GM12878 (cell line): Measurements from ENCODE around the gene AK8. TPM values are rescaled to one million over a fixed set of nuclear protein-coding genes. Genes with fewer than 3 reads are reported as not detected.

Experiments used
- ATAC-seq: fragments of 200-7000 bp; cut with Tn5 transposase; 3 replicates; pipeline ENCODE4 v1.9.1; 2020; ENCODE audit warnings: mild to moderate bottlenecking, moderate library complexity
- BruUV-seq: library from RNA; stranded (reverse); fragments of 400-500 nt; replicated peaks from 2 replicates; lab custom pipeline; 2021; lab: Mats Ljungman, UMichigan
- CTCF ChIA-PET: fragments of 300-600 bp; sonication (Branson Sonifier 250); formaldehyde crosslinking; extraction: SDS; loops from one replicate; lab custom pipeline; 2021; ENCODE audit warnings: inconsistent platforms; lab: Yijun Ruan, JAX
- POLR2A ChIA-PET: fragments of 350-600 bp; formaldehyde crosslinking; extraction: SDS; loops from one replicate; lab custom pipeline; 2021; ENCODE audit warnings: inconsistent platforms; lab: Charles Lee
- RAD21 ChIA-PET: fragments of 300-600 bp; sonication (Branson Sonifier 250); formaldehyde crosslinking; loops from one replicate; lab custom pipeline; 2023; ENCODE audit warnings: antibody characterized with exemption; ENCODE audit not compliant: unreplicated experiment; lab: Charles Lee
- SMC1A ChIA-PET: fragments of 300-600 bp; sonication (Branson Sonifier 250); formaldehyde crosslinking; loops from one replicate; lab custom pipeline; 2023; ENCODE audit not compliant: unreplicated experiment, uncharacterized antibody; lab: Charles Lee
- DNase-seq: peaks from one replicate; pipeline ENCODE4 v3.0.0-alpha.2; 2011; ENCODE audit warnings: low read depth, low spot score
- FAIRE-seq: peaks from 3 replicates; lab custom pipeline; 2011; peaks lifted over from hg19 to GRCh38; lab: Jason Lieb, UNC
- H2AFZ ChIP-seq: 2 replicates; pipeline ENCODE4 v1.6.0; 2011; ENCODE audit warnings: low read depth, low read length, control low read depth; ENCODE audit not compliant: control insufficient read depth
- H3K27ac ChIP-seq: 2 replicates; pipeline ENCODE4 v1.5.1; 2011; ENCODE audit warnings: control low read depth; ENCODE audit not compliant: control insufficient read depth, insufficient read depth
- H3K27me3 ChIP-seq, 2 experiments: replicated peaks in 1 of 2; 2 replicates each; pipeline versions ENCODE4 v1.6.0 to v1.6.1; 2011; ENCODE audit warnings: low read length in 1 of 2; ENCODE audit not compliant: control insufficient read depth in 2 of 2, insufficient read depth in 2 of 2
- H3K36me3 ChIP-seq, 2 experiments: 2 replicates each; pipeline ENCODE4 v1.5.1; 2011; ENCODE audit warnings: low read length in 1 of 2; ENCODE audit not compliant: control insufficient read depth in 2 of 2, insufficient read depth in 2 of 2
- H3K4me1 ChIP-seq: 2 replicates; pipeline ENCODE4 v1.6.1; 2011; ENCODE audit warnings: mild to moderate bottlenecking, low read length, moderate library complexity, mixed read lengths; ENCODE audit not compliant: control insufficient read depth, insufficient read depth
- H3K4me2 ChIP-seq: 2 replicates; pipeline ENCODE4 v1.6.0; 2011; ENCODE audit warnings: control low read depth; ENCODE audit not compliant: control insufficient read depth, insufficient read depth
- H3K4me3 ChIP-seq: fragments of 200-600 bp; sonication (generic); 2 replicates; pipeline ENCODE4 v1.5.1; 2016
- H3K79me2 ChIP-seq: 2 replicates; pipeline ENCODE4 v1.6.0; 2011; ENCODE audit warnings: low read length; ENCODE audit not compliant: control insufficient read depth, insufficient read depth
- H3K9ac ChIP-seq: 2 replicates; pipeline ENCODE4 v1.8.0; 2011; ENCODE audit warnings: low read length, control low read depth, mixed read lengths; ENCODE audit not compliant: control insufficient read depth, insufficient read depth
- H3K9me3 ChIP-seq: replicated peaks from 3 replicates; pipeline ENCODE4 v1.5.1; 2011; ENCODE audit warnings: mild to moderate bottlenecking, low read length; ENCODE audit not compliant: control insufficient read depth, insufficient read depth
- H4K20me1 ChIP-seq: 2 replicates; pipeline ENCODE4 v1.6.0; 2011; ENCODE audit not compliant: control insufficient read depth, insufficient read depth
- ASH2L ChIP-seq: fragments of 300-600, 200-600 bp; sonication (generic); IDR thresholded peaks from 2 replicates; pipeline ENCODE4 v1.6.1; 2017; ENCODE audit warnings: low read depth, mild to moderate bottlenecking, borderline replicate concordance
- ELK1 ChIP-seq: IDR thresholded peaks from 2 replicates; pipeline ENCODE4 v1.6.1; 2012; ENCODE audit warnings: low read depth, low read length, improper control_type of control experiment
- ESRRA ChIP-seq: IDR thresholded peaks from 2 replicates; pipeline ENCODE4 v1.6.1; 2012; ENCODE audit warnings: mild to moderate bottlenecking, low read length, improper control_type of control experiment
- LARP7 ChIP-seq: fragments of 450-650 bp; IDR thresholded peaks from 2 replicates; pipeline ENCODE4 v1.6.1; 2017; ENCODE audit warnings: mild to moderate bottlenecking
- NKRF ChIP-seq: fragments of 450-650 bp; conservative IDR thresholded peaks from 2 replicates; pipeline ENCODE4 v1.6.1; 2017; ENCODE audit warnings: mild to moderate bottlenecking, moderate library complexity
- POU2F2 ChIP-seq: IDR thresholded peaks from 3 replicates; pipeline ENCODE4 v1.6.1; 2011; ENCODE audit warnings: low read depth, mild to moderate bottlenecking, low read length, borderline replicate concordance
- SMAD1 ChIP-seq: fragments of 450-650 bp; IDR thresholded peaks from 2 replicates; pipeline ENCODE4 v1.6.1; 2018; ENCODE audit warnings: mild to moderate bottlenecking, low read depth; ENCODE audit not compliant: partially characterized antibody
- SMC3 ChIP-seq: IDR thresholded peaks from 2 replicates; pipeline ENCODE4 v1.6.1; 2011; ENCODE audit warnings: low read length, improper control_type of control experiment, borderline replicate concordance
- SP1 ChIP-seq: IDR thresholded peaks from one replicate; pipeline ENCODE4 v1.6.1; 2011; ENCODE audit warnings: low read depth, low read length
- SREBF1 ChIP-seq: IDR thresholded peaks from 2 replicates; pipeline ENCODE4 v1.6.1; 2012; ENCODE audit warnings: mild to moderate bottlenecking, low read length
- SREBF2 ChIP-seq: IDR thresholded peaks from 2 replicates; pipeline ENCODE4 v1.6.1; 2012; ENCODE audit warnings: mild to moderate bottlenecking, low read length
- SRF ChIP-seq, 2 experiments: IDR thresholded peaks; 2 replicates each; pipeline ENCODE4 v1.6.1; 2011; ENCODE audit warnings: low read depth in 2 of 2, low read length in 2 of 2, mild to moderate bottlenecking in 1 of 2, moderate library complexity in 1 of 2
- ZNF622 ChIP-seq: fragments of 450-650 bp; IDR thresholded peaks from 2 replicates; pipeline ENCODE4 v1.6.1; 2017; ENCODE audit warnings: mild to moderate bottlenecking, inconsistent platforms
- WGBS: methylation state at CpG from one replicate; pipeline ENCODE4 v1.1.6; 2016; ENCODE audit warnings: low lambda C conversion rate; ENCODE audit not compliant: insufficient replicate concordance, insufficient coverage; ENCODE audit errors: missing lambda C conversion rate; 5-methylcytosine and 5-hydroxymethylcytosine counted together
- in situ Hi-C: fragments of 300-500 bp; cut with MboI; formaldehyde crosslinking; loops from 9 replicates; pipeline ENCODE4 v1.14.3; 2018; ENCODE audit warnings: mixed read lengths
- intact Hi-C: fragments of 100-400 bp; cut with micrococcal nuclease; formaldehyde crosslinking; loops from one replicate; pipeline ENCODE4 v1.14.2; 2022; ENCODE audit not compliant: unreplicated experiment
- polyA plus RNA-seq, 11 experiments: library from polyadenylated mRNA; depleted of rRNA in 4 of 11; unstranded in 6 of 11; stranded (reverse) in 5 of 11; fragments of >200 nt; fragmentation: Nextera tagmentation in 4 of 11; fragmentation: Illumina TruSeq in 1 of 11; extraction: Ambion mirVana in 4 of 11; extraction: Trizol in 1 of 11; gene quantifications; 1 replicate in 1 of 11; 2 replicates in 10 of 11; pipeline versions ENCODE4 v1.2.1 to v1.2.3, GENCODE V29; 2011 to 2016; ENCODE audit warnings: inconsistent platforms in 2 of 11, missing spikeins in 2 of 11, low read depth in 1 of 11
- total RNA-seq, 4 experiments: library from RNA; depleted of rRNA in 3 of 4; stranded (reverse); fragments of >200 nt in 3 of 4; fragmentation: Illumina TruSeq in 1 of 4; extraction: Trizol in 1 of 4; gene quantifications; 2 replicates each; pipeline versions ENCODE4 v1.2.1 to v1.2.3, GENCODE V29; 2013 to 2021
- TF ChIP-seq, protein P1 (sequence below): fragments of 450-650 bp; IDR thresholded peaks from 2 replicates; pipeline ENCODE4 v1.6.1; 2017; ENCODE audit warnings: antibody characterized with exemption, mild to moderate bottlenecking, moderate library complexity
- TF ChIP-seq, protein P2 (sequence below): fragments of 450-650 bp; IDR thresholded peaks from 2 replicates; pipeline ENCODE4 v1.6.1; 2017; ENCODE audit warnings: borderline replicate concordance

Gene AK8
- total and polyA plus RNA-seq, 10 of the 15 experiments (the other 5 are each of a cell fraction or from before 2014, with no cell fraction given): 0.03 to 0.12 (median 0.06) TPM; not detected in 5

GRCh38 chr9:132760057-132760456 lies 118.0 kb downstream of the AK8 start (continued):
- TF ChIP-seq, protein P1, sequence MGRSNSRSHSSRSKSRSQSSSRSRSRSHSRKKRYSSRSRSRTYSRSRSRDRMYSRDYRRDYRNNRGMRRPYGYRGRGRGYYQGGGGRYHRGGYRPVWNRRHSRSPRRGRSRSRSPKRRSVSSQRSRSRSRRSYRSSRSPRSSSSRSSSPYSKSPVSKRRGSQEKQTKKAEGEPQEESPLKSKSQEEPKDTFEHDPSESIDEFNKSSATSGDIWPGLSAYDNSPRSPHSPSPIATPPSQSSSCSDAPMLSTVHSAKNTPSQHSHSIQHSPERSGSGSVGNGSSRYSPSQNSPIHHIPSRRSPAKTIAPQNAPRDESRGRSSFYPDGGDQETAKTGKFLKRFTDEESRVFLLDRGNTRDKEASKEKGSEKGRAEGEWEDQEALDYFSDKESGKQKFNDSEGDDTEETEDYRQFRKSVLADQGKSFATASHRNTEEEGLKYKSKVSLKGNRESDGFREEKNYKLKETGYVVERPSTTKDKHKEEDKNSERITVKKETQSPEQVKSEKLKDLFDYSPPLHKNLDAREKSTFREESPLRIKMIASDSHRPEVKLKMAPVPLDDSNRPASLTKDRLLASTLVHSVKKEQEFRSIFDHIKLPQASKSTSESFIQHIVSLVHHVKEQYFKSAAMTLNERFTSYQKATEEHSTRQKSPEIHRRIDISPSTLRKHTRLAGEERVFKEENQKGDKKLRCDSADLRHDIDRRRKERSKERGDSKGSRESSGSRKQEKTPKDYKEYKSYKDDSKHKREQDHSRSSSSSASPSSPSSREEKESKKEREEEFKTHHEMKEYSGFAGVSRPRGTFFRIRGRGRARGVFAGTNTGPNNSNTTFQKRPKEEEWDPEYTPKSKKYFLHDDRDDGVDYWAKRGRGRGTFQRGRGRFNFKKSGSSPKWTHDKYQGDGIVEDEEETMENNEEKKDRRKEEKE: no peak
- TF ChIP-seq NKRF (no peak), ZNF622 (no peak)

GRCh38 chr9:132757016-132757415 lies 121.1 kb downstream of the AK8 start:
- H3K4me2 ChIP-seq: no peak overlapping the region
- no TSS peak for BruUV-seq
- no peaks in the 10 kb centered on the region for H3K9me3 ChIP-seq
- no peaks in the 10 kb centered on the region for H4K20me1 ChIP-seq
- no peak for ATAC-seq
- in situ Hi-C loops (no loop called here), intact Hi-C loops (no loop called here)
- H2AFZ ChIP-seq: no peak overlapping the region
- ChIA-PET RAD21 (no interaction called here), SMC1A (no interaction called here), CTCF (no interaction called here), POLR2A (no interaction called here)
- no peak overlapping the region for H3K4me3 ChIP-seq
- DNase-seq: no peak
- H3K27me3 ChIP-seq: peaks cover 2% of the 10 kb centered on the region in 2 experiments; a peak in 1 of 4 replicates
- H3K4me1 ChIP-seq: no peaks in the 10 kb centered on the region
- no peaks in the 10 kb centered on the region for H3K79me2 ChIP-seq
- 69% methylated on average over 18 of the region's 18 CpGs for WGBS
- no peak overlapping the region for H3K9ac ChIP-seq
- no peak overlapping the region for H3K27ac ChIP-seq
- no peak for FAIRE-seq
- H3K36me3 ChIP-seq: no peaks in the 10 kb centered on the region
- TF ChIP-seq ELK1: no peak
- TF ChIP-seq SREBF1: no peak
- TF ChIP-seq SP1: no peak
- TF ChIP-seq LARP7: no peak
- TF ChIP-seq SREBF2: no peak
- TF ChIP-seq, protein P2, sequence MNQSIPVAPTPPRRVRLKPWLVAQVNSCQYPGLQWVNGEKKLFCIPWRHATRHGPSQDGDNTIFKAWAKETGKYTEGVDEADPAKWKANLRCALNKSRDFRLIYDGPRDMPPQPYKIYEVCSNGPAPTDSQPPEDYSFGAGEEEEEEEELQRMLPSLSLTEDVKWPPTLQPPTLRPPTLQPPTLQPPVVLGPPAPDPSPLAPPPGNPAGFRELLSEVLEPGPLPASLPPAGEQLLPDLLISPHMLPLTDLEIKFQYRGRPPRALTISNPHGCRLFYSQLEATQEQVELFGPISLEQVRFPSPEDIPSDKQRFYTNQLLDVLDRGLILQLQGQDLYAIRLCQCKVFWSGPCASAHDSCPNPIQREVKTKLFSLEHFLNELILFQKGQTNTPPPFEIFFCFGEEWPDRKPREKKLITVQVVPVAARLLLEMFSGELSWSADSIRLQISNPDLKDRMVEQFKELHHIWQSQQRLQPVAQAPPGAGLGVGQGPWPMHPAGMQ: no peak
- TF ChIP-seq SMC3: no peak
- TF ChIP-seq ASH2L: no peak
- TF ChIP-seq SMAD1: no peak
- TF ChIP-seq ESRRA: no peak
- no peak for TF ChIP-seq SRF (IDR thresholded peaks at IDR 0.05; ENCODE audit: low read depth in 2 of 2, low read length in 2 of 2)
- TF ChIP-seq POU2F2: no peak
